ENCODE measurements around the gene LACRT.

The LACRT gene

GRCh38 chr12:54602661-54603060 is 32.0 kb downstream of the LACRT start:
- no peak for DNase-seq (ENCODE audit: low read depth in 2 of 2)

- no peak for DNase-seq (ENCODE audit: low read depth in 2 of 2)
Observed at GRCh38 chr12:54601841-54602240, 32.9 kb downstream of the LACRT start.

GRCh38 chr12:54598970-54599369 is 35.7 kb downstream of the LACRT start:
- no peak for DNase-seq (ENCODE audit: low read depth in 2 of 2)

- DNase-seq (ENCODE audit: low read depth in 2 of 2): peak; percentile 15 to 16
Observed at GRCh38 chr12:54596526-54596946, 38.2 kb downstream of the LACRT start.

- no peak for DNase-seq (ENCODE audit: low read depth in 2 of 2)
Observed at GRCh38 chr12:54595471-54595870, 39.2 kb downstream of the LACRT start.

- DNase-seq (ENCODE audit: low read depth in 2 of 2): no peak
Observed at GRCh38 chr12:54593725-54594124, 41.0 kb downstream of the LACRT start.

- DNase-seq (ENCODE audit: low read depth in 2 of 2): no peak
Observed at GRCh38 chr12:54593135-54593534, 41.6 kb downstream of the LACRT start.

GRCh38 chr12:54592316-54592715 is 42.4 kb downstream of the LACRT start:
- DNase-seq (ENCODE audit: low read depth in 2 of 2): no peak

GRCh38 chr12:54590978-54591591 is 43.6 kb downstream of the LACRT start:
- no peak for DNase-seq (ENCODE audit: low read depth in 2 of 2)

- DNase-seq (ENCODE audit: low read depth in 2 of 2): no peak
Observed at GRCh38 chr12:54589964-54590363, 44.7 kb downstream of the LACRT start.

- no peak for DNase-seq (ENCODE audit: low read depth in 2 of 2)
Observed at GRCh38 chr12:54588890-54589267, 45.8 kb downstream of the LACRT start.

GRCh38 chr12:54588110-54588889 is 46.4 kb downstream of the LACRT start, which contains the start of gene PPP1R1A:
Gene PPP1R1A, minus strand, starts transcription at chr12:54588659. Its CDS starts 171 bp downstream, at chr12:54588488.
- DNase-seq (ENCODE audit: low read depth in 2 of 2): no peak

- no peak for DNase-seq (ENCODE audit: low read depth in 2 of 2)
Observed at GRCh38 chr12:54587315-54587873, 47.3 kb downstream of the LACRT start.

- no peak for DNase-seq (ENCODE audit: low read depth in 2 of 2)
Observed at GRCh38 chr12:54586620-54587019, 48.1 kb downstream of the LACRT start.

- DNase-seq (ENCODE audit: low read depth in 2 of 2): no peak
Observed at GRCh38 chr12:54585243-54585642, 49.5 kb downstream of the LACRT start.

GRCh38 chr12:54584128-54584527 is 50.6 kb downstream of the LACRT start:
- DNase-seq (ENCODE audit: low read depth in 2 of 2): no peak

- no peak for DNase-seq (ENCODE audit: low read depth in 2 of 2)
Observed at GRCh38 chr12:54583726-54584125, 51.0 kb downstream of the LACRT start.

- DNase-seq (ENCODE audit: low read depth in 2 of 2): no peak
Observed at GRCh38 chr12:54581412-54581811, 53.3 kb downstream of the LACRT start.

All from stimulated activated CD8-positive, alpha-beta memory T cell treated with anti-CD3 and anti-CD28 coated beads, Interleukin-15, amount 100 ng/mL, for 4 hours (primary cell).